GM10847 (cell line): ENCODE measurements around the gene TACR2.

ENCODE experiments used
- POLR2A ChIP-seq: IDR thresholded peaks from 2 replicates; pipeline ENCODE4 v1.6.1; 2011; ENCODE audit not compliant: insufficient read length; ENCODE audit errors: extremely low read depth

Gene TACR2

DNA sequence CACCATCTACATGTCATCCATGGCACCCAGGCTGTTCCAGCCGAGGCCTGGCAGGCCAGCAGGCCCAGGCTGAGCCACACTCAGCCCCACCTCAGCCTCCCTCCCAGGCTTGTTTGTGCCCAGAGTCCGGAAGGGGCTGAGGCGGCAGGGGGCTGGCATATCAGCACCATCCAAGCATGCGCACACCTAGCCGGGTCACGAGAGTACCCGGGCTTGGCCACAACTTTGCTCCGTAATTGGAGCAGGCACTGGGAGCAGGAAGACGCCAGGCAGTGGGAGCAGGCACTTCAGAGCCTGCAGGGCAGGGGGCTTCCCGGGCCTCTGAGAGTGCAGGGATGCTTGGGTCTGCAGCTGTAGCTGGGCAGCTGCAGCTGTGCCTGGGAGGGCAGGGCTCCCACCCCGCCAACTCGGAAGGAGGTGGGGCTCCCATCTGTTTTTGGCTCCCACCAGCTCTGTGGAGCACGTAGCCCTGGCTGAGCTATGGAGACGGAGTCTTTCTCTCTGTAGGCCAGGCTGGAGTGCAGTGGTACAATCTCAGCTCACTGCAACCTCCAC is 19.3 kb upstream of the TACR2 start:
- TF ChIP-seq POLR2A, result no peak

DNA sequence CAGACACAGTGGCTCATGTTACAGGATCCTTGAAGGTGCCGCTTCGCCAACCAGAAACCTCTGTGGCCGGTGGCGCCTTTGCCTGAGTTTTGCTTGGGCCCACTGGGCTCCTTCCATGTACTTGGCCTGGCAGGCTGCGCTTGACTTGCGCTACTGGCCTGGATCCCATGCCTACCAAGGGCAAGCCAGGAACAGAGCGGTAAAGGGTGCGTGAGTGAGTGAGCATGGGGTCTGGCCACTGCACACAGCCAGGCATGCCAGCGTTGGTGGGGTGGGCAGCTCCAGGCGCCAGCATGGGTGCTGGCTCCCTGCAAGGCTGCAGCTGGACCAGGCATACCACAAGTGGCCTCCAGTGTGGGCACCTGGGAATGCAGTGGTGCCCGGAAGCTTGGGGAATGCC is 18.2 kb upstream of the TACR2 start:
- TF ChIP-seq POLR2A, result no peak

DNA sequence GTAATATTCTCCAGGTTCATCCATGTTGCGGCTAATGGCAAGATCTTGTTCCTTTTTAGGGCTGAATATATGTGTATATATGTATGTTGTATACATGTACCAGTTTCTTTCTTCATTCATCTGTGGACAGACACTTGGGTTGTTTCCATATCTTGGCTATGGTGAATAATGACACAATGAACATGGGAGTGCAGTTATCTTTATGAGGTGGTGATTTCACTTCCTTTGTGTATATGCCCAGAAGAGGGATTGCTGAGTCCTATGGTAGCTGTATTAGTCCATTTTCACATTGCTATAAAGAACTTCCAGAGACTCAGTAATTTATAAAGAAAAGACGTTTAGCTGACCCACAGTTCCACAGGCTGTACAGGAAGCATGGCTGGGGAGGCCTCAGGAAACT is 17.5 kb upstream of the TACR2 start:
- TF ChIP-seq POLR2A, result no peak

DNA sequence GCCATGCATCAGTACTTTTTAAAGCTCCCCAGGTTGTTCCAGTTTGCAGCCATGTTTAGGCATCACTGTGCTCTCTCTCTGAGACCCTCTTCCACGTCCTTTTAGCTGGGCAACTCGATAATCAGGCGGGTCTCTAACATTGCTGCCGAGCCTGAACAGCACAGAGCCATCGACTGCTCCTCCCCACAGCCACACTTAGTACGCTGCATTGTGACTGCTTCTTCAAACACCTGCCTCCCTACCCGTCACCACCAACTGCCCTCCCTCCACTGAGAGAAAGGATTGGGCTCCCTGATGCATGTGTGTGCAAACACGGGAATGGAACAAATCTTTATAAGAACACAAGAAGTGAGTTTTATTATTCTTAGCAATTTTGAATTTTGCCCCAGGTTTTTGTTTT is 11.4 kb upstream of the TACR2 start:
- no peak for TF ChIP-seq POLR2A

DNA sequence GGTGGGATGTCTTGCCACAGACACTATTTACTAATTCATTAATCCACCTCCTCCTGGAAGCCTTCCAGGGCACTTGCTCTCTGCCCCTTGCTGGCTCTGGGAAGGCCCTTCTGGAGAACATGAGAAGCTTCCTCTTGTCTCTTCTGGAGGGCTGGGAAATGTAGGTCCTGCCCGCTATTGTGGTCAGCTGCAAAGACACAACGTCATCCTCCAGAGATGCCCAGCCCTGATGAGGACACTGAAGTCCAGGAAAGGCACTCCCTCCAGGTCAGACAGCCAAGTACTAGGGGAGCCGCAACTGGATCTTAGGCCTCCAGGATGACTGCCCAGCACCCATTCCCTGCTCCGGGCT is 9.6 kb upstream of the TACR2 start:
- no peak for TF ChIP-seq POLR2A

DNA sequence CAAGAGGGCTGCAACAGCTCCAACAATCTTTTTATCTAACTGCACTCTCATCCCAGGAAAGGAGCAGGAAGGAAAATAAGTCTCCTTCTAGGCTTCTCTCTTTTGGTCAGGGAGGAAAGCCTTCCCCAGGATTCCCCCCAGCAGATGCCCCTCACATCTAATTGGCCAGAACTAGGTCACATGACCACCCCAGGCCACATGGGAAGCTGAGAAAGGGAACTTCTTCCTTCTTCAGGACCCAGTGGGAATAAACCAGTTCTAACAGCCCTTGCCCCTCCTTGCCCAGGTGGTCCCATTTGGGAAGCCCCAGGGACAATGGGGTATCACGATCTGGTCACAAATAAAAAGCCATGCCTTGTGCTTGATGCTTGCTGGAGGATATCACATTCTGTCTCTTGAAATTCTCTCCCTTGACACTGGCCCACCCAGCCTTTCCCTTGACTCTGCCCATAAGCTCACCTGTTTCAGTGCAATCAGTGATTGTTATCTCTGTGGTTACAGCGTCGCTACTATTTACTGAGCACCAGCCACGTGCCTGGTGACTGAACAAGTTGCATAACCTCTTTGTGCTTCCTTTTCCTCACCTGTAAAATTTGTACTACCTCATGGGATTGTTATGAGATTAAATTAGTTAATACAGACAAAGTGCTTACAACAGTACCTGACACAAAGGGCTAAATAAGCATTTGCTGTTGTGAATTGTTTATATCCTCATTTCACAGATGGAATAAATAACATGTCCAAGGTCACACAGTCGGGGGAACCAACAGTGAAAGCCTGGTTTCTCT is 9.0 kb upstream of the TACR2 start:
- no peak for TF ChIP-seq POLR2A

GRCh38 chr10:69425041-69425440 is 8.3 kb upstream of the TACR2 start:
- TF ChIP-seq POLR2A, result no peak

- no peak for TF ChIP-seq POLR2A
These were observed 6.0 kb upstream of the TACR2 start for GRCh38 chr10:69422676-69423075.

GRCh38 chr10:69421611-69422308 is 5.0 kb upstream of the TACR2 start:
- TF ChIP-seq POLR2A, result no peak

DNA sequence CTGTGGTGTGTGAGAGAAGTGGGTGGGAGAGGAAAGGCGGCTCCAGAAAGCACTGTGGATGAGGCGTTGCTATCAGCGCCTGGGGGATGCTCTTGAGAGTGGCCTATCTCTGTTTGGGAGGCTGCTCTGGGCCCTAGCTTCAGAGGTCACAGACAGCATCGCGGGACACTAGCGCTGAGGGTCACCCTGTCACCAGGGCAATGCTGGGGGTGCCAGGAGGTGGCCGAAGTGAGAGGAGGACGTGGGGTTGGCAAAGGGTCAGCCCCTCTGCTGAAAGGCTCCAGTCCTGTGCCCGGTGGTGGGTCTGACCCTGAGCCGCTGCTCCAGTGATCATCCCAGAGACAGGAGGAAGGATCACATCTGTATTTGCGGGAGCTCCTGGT is 3.0 kb upstream of the TACR2 start:
- TF ChIP-seq POLR2A, result no peak

DNA sequence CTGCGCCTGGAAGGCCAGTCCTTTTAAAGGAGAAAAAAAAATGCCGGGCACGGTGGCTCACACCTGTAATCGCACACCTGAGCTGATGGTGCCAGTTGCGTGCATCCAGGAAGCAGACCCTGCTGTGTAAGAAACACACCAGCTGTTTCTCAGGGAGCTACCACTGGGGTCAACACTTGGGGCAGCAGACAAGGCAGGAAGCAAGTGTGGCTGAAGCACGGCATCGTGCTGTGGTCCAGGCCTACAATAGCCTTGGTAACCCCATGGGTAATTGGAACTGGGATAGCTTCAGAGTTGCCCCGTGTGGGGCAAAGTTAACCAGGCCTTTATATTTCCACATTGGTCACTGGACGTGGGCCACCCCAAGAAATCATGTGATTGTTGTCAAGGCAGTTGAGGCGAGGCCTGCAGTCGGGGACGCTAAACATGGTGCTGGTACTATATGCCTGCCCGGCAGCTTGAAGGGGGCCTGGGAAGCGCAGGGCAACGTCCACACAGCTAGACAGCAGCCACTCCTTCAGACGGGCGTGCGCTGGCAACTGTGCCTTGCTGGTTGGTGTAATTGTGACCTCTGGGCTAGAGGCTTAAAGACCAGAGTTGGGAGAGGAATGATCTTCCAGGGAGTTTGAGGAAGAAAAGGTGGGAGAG is 2.5 kb upstream of the TACR2 start:
- no peak for TF ChIP-seq POLR2A

- no peak for TF ChIP-seq POLR2A
These were observed 1.5 kb upstream of the TACR2 start for GRCh38 chr10:69418052-69418752.

DNA sequence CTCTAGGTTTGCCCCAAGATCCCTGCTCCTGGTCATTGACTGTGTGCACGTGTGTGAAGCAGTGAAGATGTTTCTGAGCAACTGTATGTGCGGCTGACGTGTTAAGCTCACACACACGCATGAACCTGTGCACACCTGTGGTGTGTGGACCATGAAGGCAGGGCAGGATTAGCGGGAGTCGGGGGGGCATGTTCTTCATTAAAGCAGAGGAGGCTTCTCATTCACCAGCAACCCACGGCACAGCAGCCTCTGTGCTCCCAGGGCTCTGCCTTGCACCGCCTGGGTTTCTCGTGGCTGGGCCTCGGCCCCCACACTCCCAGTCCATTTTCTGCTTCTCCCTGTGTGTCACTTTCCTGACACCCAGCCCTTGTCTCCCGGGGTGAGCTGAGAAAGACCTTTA is 824 bp upstream of the TACR2 start:
- no peak for TF ChIP-seq POLR2A

- no peak for TF ChIP-seq POLR2A
These were observed 767 bp downstream of the TACR2 start for GRCh38 chr10:69415951-69416350.

DNA sequence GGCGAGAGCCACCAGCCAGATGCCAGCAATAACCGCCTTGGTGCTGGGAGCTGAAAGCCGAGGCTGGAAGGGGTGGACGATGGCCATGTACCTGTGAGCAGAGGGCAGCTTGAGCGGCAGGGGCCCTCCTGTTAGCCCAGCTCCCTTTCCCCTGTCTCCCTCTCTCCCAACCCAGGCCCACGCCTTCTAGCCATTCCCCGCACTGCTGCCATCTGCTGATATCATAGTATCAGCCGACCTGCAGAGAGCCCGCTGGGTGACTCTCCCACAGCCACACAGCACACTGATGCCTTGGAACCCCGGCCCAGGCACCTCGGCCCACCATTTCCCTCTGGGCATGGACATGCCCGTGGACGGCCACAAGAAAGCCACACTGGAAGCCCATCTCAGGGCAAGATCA is 1.7 kb downstream of the TACR2 start:
- no peak for TF ChIP-seq POLR2A

- no peak for TF ChIP-seq POLR2A
These were observed 2.4 kb downstream of the TACR2 start for GRCh38 chr10:69414036-69415018.
